ENCODE results near the gene RAD51B.

Gene RAD51B

GRCh38 chr14:68563251-68564131, 743.9 kb downstream of the RAD51B start:
- DNase-seq (ENCODE audit: low read depth): peak; percentile 68
- Histone ChIP-seq H3K9me3 (ENCODE audit: control insufficient read depth, low read length) (no peaks in the 10 kb centered on the region), H3K4me1 (ENCODE audit: control insufficient read depth, insufficient read depth, low read length) (peaks cover 43% of the 10 kb centered on the region), H3K36me3 (ENCODE audit: control insufficient read depth, insufficient read depth, low read length, severe bottlenecking) (no peaks in the 10 kb centered on the region), H3K27me3 (replicated peaks; ENCODE audit: control insufficient read depth, insufficient read depth, low read length) (no peaks in the 10 kb centered on the region), H3K4me3 (ENCODE audit: low read length) (peak overlapping the region; percentile 29), H3K9ac (ENCODE audit: low read length) (peak overlapping the region; percentile 80)

GRCh38 chr14:68564191-68564825, 744.7 kb downstream of the RAD51B start:
- peak overlapping the region; percentile 29 for H3K4me3 ChIP-seq (ENCODE audit: low read length)
- no peaks in the 10 kb centered on the region for H3K36me3 ChIP-seq (ENCODE audit: control insufficient read depth, insufficient read depth, low read length, severe bottlenecking)
- H3K9ac ChIP-seq (ENCODE audit: low read length): peak overlapping the region; percentile 80
- DNase-seq (ENCODE audit: low read depth): no peak
- H3K4me1 ChIP-seq (ENCODE audit: control insufficient read depth, insufficient read depth, low read length): peaks cover 43% of the 10 kb centered on the region
- H3K9me3 ChIP-seq (ENCODE audit: control insufficient read depth, low read length): no peaks in the 10 kb centered on the region
- no peaks in the 10 kb centered on the region for H3K27me3 ChIP-seq (replicated peaks; ENCODE audit: control insufficient read depth, insufficient read depth, low read length)

GRCh38 chr14:68564826-68565759, 745.5 kb downstream of the RAD51B start:
- peak; percentile 55 for DNase-seq (ENCODE audit: low read depth)
- Histone ChIP-seq H3K4me3 (ENCODE audit: low read length) (no peak overlapping the region), H3K4me1 (ENCODE audit: control insufficient read depth, insufficient read depth, low read length) (peaks cover 43% of the 10 kb centered on the region), H3K9me3 (ENCODE audit: control insufficient read depth, low read length) (no peaks in the 10 kb centered on the region), H3K9ac (ENCODE audit: low read length) (peak overlapping the region; percentile 0), H3K27me3 (replicated peaks; ENCODE audit: control insufficient read depth, insufficient read depth, low read length) (no peaks in the 10 kb centered on the region), H3K36me3 (ENCODE audit: control insufficient read depth, insufficient read depth, low read length, severe bottlenecking) (no peaks in the 10 kb centered on the region)

- Histone ChIP-seq H3K9ac (ENCODE audit: low read length) (no peak overlapping the region), H3K27me3 (replicated peaks; ENCODE audit: control insufficient read depth, insufficient read depth, low read length) (no peaks in the 10 kb centered on the region), H3K9me3 (ENCODE audit: control insufficient read depth, low read length) (no peaks in the 10 kb centered on the region), H3K4me3 (ENCODE audit: low read length) (no peak overlapping the region), H3K36me3 (ENCODE audit: control insufficient read depth, insufficient read depth, low read length, severe bottlenecking) (no peaks in the 10 kb centered on the region), H3K4me1 (ENCODE audit: control insufficient read depth, insufficient read depth, low read length) (peaks cover 43% of the 10 kb centered on the region)
- DNase-seq (ENCODE audit: low read depth): no peak
Observed at GRCh38 chr14:68566075-68566474, 746.5 kb downstream of the RAD51B start.

GRCh38 chr14:68568907-68569897, 749.6 kb downstream of the RAD51B start:
- DNase-seq (ENCODE audit: low read depth): no peak
- H3K27me3 ChIP-seq (replicated peaks; ENCODE audit: control insufficient read depth, insufficient read depth, low read length): no peaks in the 10 kb centered on the region
- no peaks in the 10 kb centered on the region for H3K36me3 ChIP-seq (ENCODE audit: control insufficient read depth, insufficient read depth, low read length, severe bottlenecking)
- H3K4me1 ChIP-seq (ENCODE audit: control insufficient read depth, insufficient read depth, low read length): peaks cover 21% of the 10 kb centered on the region
- H3K9me3 ChIP-seq (ENCODE audit: control insufficient read depth, low read length): peaks cover 4% of the 10 kb centered on the region
- H3K4me3 ChIP-seq (ENCODE audit: low read length): no peak overlapping the region
- H3K9ac ChIP-seq (ENCODE audit: low read length): no peak overlapping the region

- DNase-seq (ENCODE audit: low read depth): no peak
- Histone ChIP-seq H3K36me3 (ENCODE audit: control insufficient read depth, insufficient read depth, low read length, severe bottlenecking) (no peaks in the 10 kb centered on the region), H3K4me3 (ENCODE audit: low read length) (no peak overlapping the region), H3K27me3 (replicated peaks; ENCODE audit: control insufficient read depth, insufficient read depth, low read length) (no peaks in the 10 kb centered on the region), H3K9ac (ENCODE audit: low read length) (no peak overlapping the region), H3K4me1 (ENCODE audit: control insufficient read depth, insufficient read depth, low read length) (peaks cover 17% of the 10 kb centered on the region), H3K9me3 (ENCODE audit: control insufficient read depth, low read length) (peaks cover 4% of the 10 kb centered on the region)
Observed at GRCh38 chr14:68569970-68570409, 750.4 kb downstream of the RAD51B start.

GRCh38 chr14:68571114-68571591, 751.6 kb downstream of the RAD51B start:
- peaks cover 17% of the 10 kb centered on the region for H3K4me1 ChIP-seq (ENCODE audit: control insufficient read depth, insufficient read depth, low read length)
- H3K36me3 ChIP-seq (ENCODE audit: control insufficient read depth, insufficient read depth, low read length, severe bottlenecking): no peaks in the 10 kb centered on the region
- no peak overlapping the region for H3K9ac ChIP-seq (ENCODE audit: low read length)
- peaks cover 4% of the 10 kb centered on the region for H3K9me3 ChIP-seq (ENCODE audit: control insufficient read depth, low read length)
- DNase-seq (ENCODE audit: low read depth): no peak
- H3K27me3 ChIP-seq (replicated peaks; ENCODE audit: control insufficient read depth, insufficient read depth, low read length): no peaks in the 10 kb centered on the region
- no peak overlapping the region for H3K4me3 ChIP-seq (ENCODE audit: low read length)

- no peak for DNase-seq (ENCODE audit: low read depth)
- H3K27me3 ChIP-seq (replicated peaks; ENCODE audit: control insufficient read depth, insufficient read depth, low read length): no peaks in the 10 kb centered on the region
- peaks cover 4% of the 10 kb centered on the region for H3K9me3 ChIP-seq (ENCODE audit: control insufficient read depth, low read length)
- no peak overlapping the region for H3K9ac ChIP-seq (ENCODE audit: low read length)
- no peaks in the 10 kb centered on the region for H3K36me3 ChIP-seq (ENCODE audit: control insufficient read depth, insufficient read depth, low read length, severe bottlenecking)
- H3K4me1 ChIP-seq (ENCODE audit: control insufficient read depth, insufficient read depth, low read length): peaks cover 25% of the 10 kb centered on the region
- no peak overlapping the region for H3K4me3 ChIP-seq (ENCODE audit: low read length)
Observed at GRCh38 chr14:68571928-68572525, 752.4 kb downstream of the RAD51B start.

- peaks cover 36% of the 10 kb centered on the region for H3K4me1 ChIP-seq (ENCODE audit: control insufficient read depth, insufficient read depth, low read length)
- H3K36me3 ChIP-seq (ENCODE audit: control insufficient read depth, insufficient read depth, low read length, severe bottlenecking): no peaks in the 10 kb centered on the region
- no peak for DNase-seq (ENCODE audit: low read depth)
- H3K9me3 ChIP-seq (ENCODE audit: control insufficient read depth, low read length): peaks cover 4% of the 10 kb centered on the region
- H3K9ac ChIP-seq (ENCODE audit: low read length): no peak overlapping the region
- no peak overlapping the region for H3K4me3 ChIP-seq (ENCODE audit: low read length)
- H3K27me3 ChIP-seq (replicated peaks; ENCODE audit: control insufficient read depth, insufficient read depth, low read length): no peaks in the 10 kb centered on the region
Observed at GRCh38 chr14:68573126-68573525, 753.5 kb downstream of the RAD51B start.

GRCh38 chr14:68573722-68574121, 754.1 kb downstream of the RAD51B start:
- no peak for DNase-seq (ENCODE audit: low read depth)
- H3K9me3 ChIP-seq (ENCODE audit: control insufficient read depth, low read length): peaks cover 4% of the 10 kb centered on the region
- H3K4me3 ChIP-seq (ENCODE audit: low read length): no peak overlapping the region
- H3K4me1 ChIP-seq (ENCODE audit: control insufficient read depth, insufficient read depth, low read length): peaks cover 38% of the 10 kb centered on the region
- no peaks in the 10 kb centered on the region for H3K36me3 ChIP-seq (ENCODE audit: control insufficient read depth, insufficient read depth, low read length, severe bottlenecking)
- no peak overlapping the region for H3K9ac ChIP-seq (ENCODE audit: low read length)
- H3K27me3 ChIP-seq (replicated peaks; ENCODE audit: control insufficient read depth, insufficient read depth, low read length): no peaks in the 10 kb centered on the region
